ENCODE results near the gene SERTAD3. TPM values are rescaled to one million over a fixed set of nuclear protein-coding genes. Genes with fewer than 3 reads are reported as not detected.
A peak's percentile ranks its signal among the peaks of the same experiment; 100 is the strongest.

SERTAD3 gene
- total RNA-seq, 2 donors from 2014 or later: 47.7 to 62.6 TPM

- 0 to 3% methylated on average over 13 to 28 of the region's 28 CpGs for WGBS, 2 experiments (ENCODE audit: insufficient coverage in 1 of 2, insufficient read length in 1 of 2)
- DNase-seq: peak; percentile 70
- H3K27me3 Mint-ChIP-seq (ENCODE audit: insufficient read depth): peaks cover 1% of the 10 kb centered on the region
Observed at GRCh38 chr19:40424637-40425449, 19.3 kb downstream of the SERTAD3 start.

GRCh38 chr19:40423938-40424337 lies 20.2 kb downstream of the SERTAD3 start:
- 75 to 95% methylated on average over 1 to 4 of the region's 6 CpGs for WGBS, 2 experiments (ENCODE audit: insufficient coverage in 1 of 2, insufficient read length in 1 of 2)
- Histone ChIP-seq H3K4me3 (ENCODE audit: low read length) (no peak overlapping the region), H3K9me3 (ENCODE audit: control insufficient read depth, low read length) (no peaks in the 10 kb centered on the region), H3K4me1 (ENCODE audit: control insufficient read depth, insufficient read depth, low read length) (no peaks in the 10 kb centered on the region), H3K9ac (ENCODE audit: extremely low read depth, low read length, poor library complexity, severe bottlenecking) (no peak overlapping the region), H3K27me3 (ENCODE audit: control insufficient read depth, insufficient read depth, low read length, poor library complexity, severe bottlenecking) (no peaks in the 10 kb centered on the region), H3K27ac (ENCODE audit: low read depth, low read length) (no peak overlapping the region), H3K36me3 (ENCODE audit: control insufficient read depth, insufficient read depth, low read length) (peaks cover 10% of the 10 kb centered on the region)
- H3K27me3 Mint-ChIP-seq (ENCODE audit: insufficient read depth): peaks cover 1% of the 10 kb centered on the region
- peaks cover 10% of the 10 kb centered on the region for H3K4me1 Mint-ChIP-seq
- TF ChIP-seq, protein P1, sequence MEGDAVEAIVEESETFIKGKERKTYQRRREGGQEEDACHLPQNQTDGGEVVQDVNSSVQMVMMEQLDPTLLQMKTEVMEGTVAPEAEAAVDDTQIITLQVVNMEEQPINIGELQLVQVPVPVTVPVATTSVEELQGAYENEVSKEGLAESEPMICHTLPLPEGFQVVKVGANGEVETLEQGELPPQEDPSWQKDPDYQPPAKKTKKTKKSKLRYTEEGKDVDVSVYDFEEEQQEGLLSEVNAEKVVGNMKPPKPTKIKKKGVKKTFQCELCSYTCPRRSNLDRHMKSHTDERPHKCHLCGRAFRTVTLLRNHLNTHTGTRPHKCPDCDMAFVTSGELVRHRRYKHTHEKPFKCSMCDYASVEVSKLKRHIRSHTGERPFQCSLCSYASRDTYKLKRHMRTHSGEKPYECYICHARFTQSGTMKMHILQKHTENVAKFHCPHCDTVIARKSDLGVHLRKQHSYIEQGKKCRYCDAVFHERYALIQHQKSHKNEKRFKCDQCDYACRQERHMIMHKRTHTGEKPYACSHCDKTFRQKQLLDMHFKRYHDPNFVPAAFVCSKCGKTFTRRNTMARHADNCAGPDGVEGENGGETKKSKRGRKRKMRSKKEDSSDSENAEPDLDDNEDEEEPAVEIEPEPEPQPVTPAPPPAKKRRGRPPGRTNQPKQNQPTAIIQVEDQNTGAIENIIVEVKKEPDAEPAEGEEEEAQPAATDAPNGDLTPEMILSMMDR (conservative IDR thresholded peaks at IDR 0.05): no peak
- H3K36me3 Mint-ChIP-seq (ENCODE audit: low read depth): peaks cover 5% of the 10 kb centered on the region
- DNase-seq: no peak
- H3K4me3 Mint-ChIP-seq: no peak overlapping the region
- H3K27ac Mint-ChIP-seq: no peak overlapping the region
- H3K9me3 Mint-ChIP-seq: no peaks in the 10 kb centered on the region

More at GRCh38 chr19:40424637-40425449, 19.3 kb downstream of the SERTAD3 start:
- no peaks in the 10 kb centered on the region for H3K9me3 ChIP-seq (ENCODE audit: control insufficient read depth, low read length)
- peaks cover 10% of the 10 kb centered on the region for H3K4me1 Mint-ChIP-seq
- H3K27ac Mint-ChIP-seq: peak overlapping the region; percentile 97
- no peaks in the 10 kb centered on the region for H3K27me3 ChIP-seq (ENCODE audit: control insufficient read depth, insufficient read depth, low read length, poor library complexity, severe bottlenecking)
- H3K36me3 Mint-ChIP-seq (ENCODE audit: low read depth): peaks cover 5% of the 10 kb centered on the region
- peaks cover 10% of the 10 kb centered on the region for H3K36me3 ChIP-seq (ENCODE audit: control insufficient read depth, insufficient read depth, low read length)
- peak overlapping the region; percentile 66 for H3K9ac ChIP-seq (ENCODE audit: extremely low read depth, low read length, poor library complexity, severe bottlenecking)
- H3K4me1 ChIP-seq (ENCODE audit: control insufficient read depth, insufficient read depth, low read length): no peaks in the 10 kb centered on the region
- TF ChIP-seq, protein P1 (conservative IDR thresholded peaks at IDR 0.05): no peak
- peak overlapping the region; percentile 95 for H3K27ac ChIP-seq (ENCODE audit: low read depth, low read length)
- H3K4me3 ChIP-seq (ENCODE audit: low read length): peak overlapping the region; percentile 95
- H3K9me3 Mint-ChIP-seq: no peaks in the 10 kb centered on the region
- peak overlapping the region; percentile 88 for H3K4me3 Mint-ChIP-seq

DNA sequence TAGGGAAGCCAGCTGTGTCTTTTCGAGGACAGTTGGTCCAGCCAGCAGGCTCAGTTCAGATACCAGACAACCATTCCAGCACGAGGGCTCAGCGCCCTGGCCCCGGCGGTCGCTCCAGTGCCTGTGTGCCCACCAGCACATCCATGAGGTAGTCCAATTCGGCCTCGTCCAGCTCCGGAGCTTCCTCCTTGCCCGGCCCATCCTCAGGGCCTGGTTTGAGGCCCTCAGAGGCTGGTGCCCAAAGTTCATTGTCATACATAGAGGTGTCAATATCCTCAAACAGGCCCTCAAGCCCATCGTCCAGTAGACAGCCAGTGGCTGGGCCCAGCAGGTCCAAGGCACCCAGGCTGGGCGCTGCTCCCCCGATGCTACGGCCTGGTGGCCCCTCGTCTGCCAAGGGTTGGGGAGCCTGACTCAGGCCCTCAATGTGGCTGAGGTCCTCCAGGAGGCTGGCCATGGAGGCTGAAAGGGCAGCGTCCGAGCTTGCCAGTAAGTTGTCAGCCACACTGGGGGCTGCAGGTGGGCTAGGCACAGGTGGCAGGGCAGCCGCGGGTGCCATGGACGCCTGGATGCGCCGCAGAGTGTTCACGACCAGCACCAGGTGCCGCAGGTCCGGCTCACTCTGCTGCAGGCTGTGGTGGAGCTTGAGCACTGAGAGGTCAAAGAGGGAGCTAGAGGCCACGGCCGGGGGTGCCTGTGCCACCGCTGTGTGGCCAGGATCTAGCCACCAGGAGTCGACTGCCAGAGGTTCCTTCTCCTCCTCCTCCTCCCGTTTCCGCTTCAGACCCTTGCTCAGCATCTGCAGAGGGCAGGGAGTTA lies 21.2 kb downstream of the SERTAD3 start:
- Mint-ChIP-seq H3K27ac (no peak overlapping the region), H3K9me3 (no peaks in the 10 kb centered on the region), H3K27me3 (ENCODE audit: insufficient read depth) (peaks cover 1% of the 10 kb centered on the region), H3K4me1 (peaks cover 10% of the 10 kb centered on the region), H3K4me3 (no peak overlapping the region), H3K36me3 (ENCODE audit: low read depth) (peaks cover 5% of the 10 kb centered on the region)
- H3K27ac ChIP-seq (ENCODE audit: low read depth, low read length): no peak overlapping the region
- DNase-seq: peak; percentile 53
- no peak overlapping the region for H3K9ac ChIP-seq (ENCODE audit: extremely low read depth, low read length, poor library complexity, severe bottlenecking)
- no peaks in the 10 kb centered on the region for H3K27me3 ChIP-seq (ENCODE audit: control insufficient read depth, insufficient read depth, low read length, poor library complexity, severe bottlenecking)
- WGBS, 2 experiments (ENCODE audit: insufficient coverage in 1 of 2, insufficient read length in 1 of 2): 94 to 98% methylated on average over 25 to 31 of the region's 31 CpGs
- peaks cover 10% of the 10 kb centered on the region for H3K36me3 ChIP-seq (ENCODE audit: control insufficient read depth, insufficient read depth, low read length)
- TF ChIP-seq, protein P1 (conservative IDR thresholded peaks at IDR 0.05): no peak
- H3K4me1 ChIP-seq (ENCODE audit: control insufficient read depth, insufficient read depth, low read length): no peaks in the 10 kb centered on the region
- H3K4me3 ChIP-seq (ENCODE audit: low read length): no peak overlapping the region
- no peaks in the 10 kb centered on the region for H3K9me3 ChIP-seq (ENCODE audit: control insufficient read depth, low read length)
